GM19035 (cell line): ENCODE measurements around the gene AIG1.
A peak's percentile ranks its signal among the peaks of the same experiment; 100 is the strongest.

Experiments used
- ATAC-seq: cut with Tn5 transposase; IDR thresholded peaks from one replicate; pipeline ENCODE4 v1.9.1; 2021; ENCODE audit not compliant: unreplicated experiment

AIG1 gene

GRCh38 chr6:143093290-143093689 lies 32.6 kb downstream of the AIG1 start:
- no peak for ATAC-seq

- ATAC-seq, result no peak
Measured at GRCh38 chr6:143096403-143096802, 35.7 kb downstream of the AIG1 start.

- ATAC-seq, result no peak
Measured at GRCh38 chr6:143097224-143097795, 36.6 kb downstream of the AIG1 start.

GRCh38 chr6:143098054-143098671 lies 37.5 kb downstream of the AIG1 start:
- ATAC-seq, result peak; percentile 75

GRCh38 chr6:143099647-143100046 lies 39.0 kb downstream of the AIG1 start:
- no peak for ATAC-seq

- ATAC-seq, result no peak
Measured at GRCh38 chr6:143100429-143100828, 39.7 kb downstream of the AIG1 start.

GRCh38 chr6:143103916-143104315 lies 43.2 kb downstream of the AIG1 start:
- ATAC-seq, result no peak

- no peak for ATAC-seq
Measured at GRCh38 chr6:143107440-143107839, 46.8 kb downstream of the AIG1 start.

- ATAC-seq, result no peak
Measured at GRCh38 chr6:143107911-143108761, 47.4 kb downstream of the AIG1 start.

- no peak for ATAC-seq
Measured at GRCh38 chr6:143109196-143109595, 48.5 kb downstream of the AIG1 start.

GRCh38 chr6:143110572-143110971 lies 49.9 kb downstream of the AIG1 start:
- no peak for ATAC-seq

- no peak for ATAC-seq
Measured at GRCh38 chr6:143110996-143111395, 50.3 kb downstream of the AIG1 start.

GRCh38 chr6:143111443-143111842 lies 50.8 kb downstream of the AIG1 start:
- no peak for ATAC-seq

GRCh38 chr6:143112084-143112768 lies 51.5 kb downstream of the AIG1 start:
- peak; percentile 74 for ATAC-seq

GRCh38 chr6:143112837-143113236 lies 52.1 kb downstream of the AIG1 start:
- ATAC-seq, result no peak

- ATAC-seq, result no peak
Measured at GRCh38 chr6:143115728-143116127, 55.0 kb downstream of the AIG1 start.

GRCh38 chr6:143117108-143117507 lies 56.4 kb downstream of the AIG1 start:
- no peak for ATAC-seq

GRCh38 chr6:143119260-143119659 lies 58.6 kb downstream of the AIG1 start:
- no peak for ATAC-seq

GRCh38 chr6:143123081-143123480 lies 62.4 kb downstream of the AIG1 start:
- no peak for ATAC-seq

- no peak for ATAC-seq
Measured at GRCh38 chr6:143123941-143124340, 63.3 kb downstream of the AIG1 start.

- no peak for ATAC-seq
Measured at GRCh38 chr6:143125455-143125854, 64.8 kb downstream of the AIG1 start.
